ENCODE measurements around the gene AKR1C4.

DNA sequence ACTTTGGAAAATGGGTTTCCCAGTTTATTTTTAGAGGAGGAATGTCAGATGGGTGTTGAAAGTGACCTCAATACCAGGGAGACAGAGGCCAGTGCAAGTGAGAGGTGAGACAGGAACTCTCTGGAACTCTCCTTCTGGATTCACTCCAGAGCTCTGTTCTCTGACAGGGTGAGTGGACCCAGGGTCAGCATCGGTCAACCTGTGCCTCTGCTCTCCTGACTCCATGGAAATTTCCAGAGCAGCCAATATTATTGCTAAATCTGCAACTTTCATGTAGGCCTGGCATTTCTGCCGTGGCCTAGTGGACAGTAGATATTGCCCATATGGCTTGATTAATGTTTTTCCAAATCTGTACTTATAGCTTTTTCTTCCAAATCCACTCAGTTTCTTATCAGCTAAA is 20.2 kb downstream of the AKR1C4 start:
- TF ChIP-seq EZH2 (IDR thresholded peaks at IDR 0.05; ENCODE audit: borderline replicate concordance) (no peak), EZH2phosphoT487 (IDR thresholded peaks at IDR 0.05; ENCODE audit: low read depth, severe bottlenecking, unreplicated experiment) (no peak)
- TF ChIP-seq, protein P1, sequence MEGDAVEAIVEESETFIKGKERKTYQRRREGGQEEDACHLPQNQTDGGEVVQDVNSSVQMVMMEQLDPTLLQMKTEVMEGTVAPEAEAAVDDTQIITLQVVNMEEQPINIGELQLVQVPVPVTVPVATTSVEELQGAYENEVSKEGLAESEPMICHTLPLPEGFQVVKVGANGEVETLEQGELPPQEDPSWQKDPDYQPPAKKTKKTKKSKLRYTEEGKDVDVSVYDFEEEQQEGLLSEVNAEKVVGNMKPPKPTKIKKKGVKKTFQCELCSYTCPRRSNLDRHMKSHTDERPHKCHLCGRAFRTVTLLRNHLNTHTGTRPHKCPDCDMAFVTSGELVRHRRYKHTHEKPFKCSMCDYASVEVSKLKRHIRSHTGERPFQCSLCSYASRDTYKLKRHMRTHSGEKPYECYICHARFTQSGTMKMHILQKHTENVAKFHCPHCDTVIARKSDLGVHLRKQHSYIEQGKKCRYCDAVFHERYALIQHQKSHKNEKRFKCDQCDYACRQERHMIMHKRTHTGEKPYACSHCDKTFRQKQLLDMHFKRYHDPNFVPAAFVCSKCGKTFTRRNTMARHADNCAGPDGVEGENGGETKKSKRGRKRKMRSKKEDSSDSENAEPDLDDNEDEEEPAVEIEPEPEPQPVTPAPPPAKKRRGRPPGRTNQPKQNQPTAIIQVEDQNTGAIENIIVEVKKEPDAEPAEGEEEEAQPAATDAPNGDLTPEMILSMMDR (IDR thresholded peaks at IDR 0.05; ENCODE audit: poor library complexity) = no peak

Data from hepatocyte (in vitro differentiated cells).